GM12878 (cell line): ENCODE results near the gene NEU1. TPM values are rescaled to one million over a fixed set of nuclear protein-coding genes. Genes with fewer than 3 reads are reported as not detected.

Experiments
- ATAC-seq: fragments of 200-7000 bp; cut with Tn5 transposase; 3 replicates; pipeline ENCODE4 v1.9.1; 2020; ENCODE audit warnings: mild to moderate bottlenecking, moderate library complexity
- BruUV-seq: library from RNA; stranded (reverse); fragments of 400-500 nt; replicated peaks from 2 replicates; lab custom pipeline; 2021; lab: Mats Ljungman, UMichigan
- CTCF ChIA-PET: fragments of 300-600 bp; sonication (Branson Sonifier 250); formaldehyde crosslinking; extraction: SDS; loops from one replicate; lab custom pipeline; 2021; ENCODE audit warnings: inconsistent platforms; lab: Yijun Ruan, JAX
- POLR2A ChIA-PET: fragments of 350-600 bp; formaldehyde crosslinking; extraction: SDS; loops from one replicate; lab custom pipeline; 2021; ENCODE audit warnings: inconsistent platforms; lab: Charles Lee
- RAD21 ChIA-PET: fragments of 300-600 bp; sonication (Branson Sonifier 250); formaldehyde crosslinking; loops from one replicate; lab custom pipeline; 2023; ENCODE audit warnings: antibody characterized with exemption; ENCODE audit not compliant: unreplicated experiment; lab: Charles Lee
- SMC1A ChIA-PET: fragments of 300-600 bp; sonication (Branson Sonifier 250); formaldehyde crosslinking; loops from one replicate; lab custom pipeline; 2023; ENCODE audit not compliant: unreplicated experiment, uncharacterized antibody; lab: Charles Lee
- DNase-seq: peaks from one replicate; pipeline ENCODE4 v3.0.0-alpha.2; 2011; ENCODE audit warnings: low read depth, low spot score
- FAIRE-seq: peaks from 3 replicates; lab custom pipeline; 2011; peaks lifted over from hg19 to GRCh38; lab: Jason Lieb, UNC
- H2AFZ ChIP-seq: 2 replicates; pipeline ENCODE4 v1.6.0; 2011; ENCODE audit warnings: low read depth, low read length, control low read depth; ENCODE audit not compliant: control insufficient read depth
- H3K27ac ChIP-seq: 2 replicates; pipeline ENCODE4 v1.5.1; 2011; ENCODE audit warnings: control low read depth; ENCODE audit not compliant: control insufficient read depth, insufficient read depth
- H3K27me3 ChIP-seq, 2 experiments: replicated peaks in 1 of 2; 2 replicates each; pipeline versions ENCODE4 v1.6.0 to v1.6.1; 2011; ENCODE audit warnings: low read length in 1 of 2; ENCODE audit not compliant: control insufficient read depth in 2 of 2, insufficient read depth in 2 of 2
- H3K36me3 ChIP-seq, 2 experiments: 2 replicates each; pipeline ENCODE4 v1.5.1; 2011; ENCODE audit warnings: low read length in 1 of 2; ENCODE audit not compliant: control insufficient read depth in 2 of 2, insufficient read depth in 2 of 2
- H3K4me1 ChIP-seq: 2 replicates; pipeline ENCODE4 v1.6.1; 2011; ENCODE audit warnings: mild to moderate bottlenecking, low read length, moderate library complexity, mixed read lengths; ENCODE audit not compliant: control insufficient read depth, insufficient read depth
- H3K4me2 ChIP-seq: 2 replicates; pipeline ENCODE4 v1.6.0; 2011; ENCODE audit warnings: control low read depth; ENCODE audit not compliant: control insufficient read depth, insufficient read depth
- H3K4me3 ChIP-seq: fragments of 200-600 bp; sonication (generic); 2 replicates; pipeline ENCODE4 v1.5.1; 2016
- H3K79me2 ChIP-seq: 2 replicates; pipeline ENCODE4 v1.6.0; 2011; ENCODE audit warnings: low read length; ENCODE audit not compliant: control insufficient read depth, insufficient read depth
- H3K9ac ChIP-seq: 2 replicates; pipeline ENCODE4 v1.8.0; 2011; ENCODE audit warnings: low read length, control low read depth, mixed read lengths; ENCODE audit not compliant: control insufficient read depth, insufficient read depth
- H3K9me3 ChIP-seq: replicated peaks from 3 replicates; pipeline ENCODE4 v1.5.1; 2011; ENCODE audit warnings: mild to moderate bottlenecking, low read length; ENCODE audit not compliant: control insufficient read depth, insufficient read depth
- H4K20me1 ChIP-seq: 2 replicates; pipeline ENCODE4 v1.6.0; 2011; ENCODE audit not compliant: control insufficient read depth, insufficient read depth
- EED ChIP-seq: sonication (generic); IDR thresholded peaks from 2 replicates; pipeline ENCODE4 v1.6.1; 2016; ENCODE audit warnings: antibody characterized with exemption, low read depth
- STAT1 ChIP-seq: fragments of 450-650 bp; conservative IDR thresholded peaks from 2 replicates; pipeline ENCODE4 v1.6.1; 2014; ENCODE audit warnings: antibody characterized with exemption, mild to moderate bottlenecking
- ZZZ3 ChIP-seq: IDR thresholded peaks from 2 replicates; pipeline ENCODE4 v1.6.1; 2011; ENCODE audit warnings: low read depth; ENCODE audit not compliant: control insufficient read depth, insufficient read length
- WGBS: methylation state at CpG from one replicate; pipeline ENCODE4 v1.1.6; 2016; ENCODE audit warnings: low lambda C conversion rate; ENCODE audit not compliant: insufficient replicate concordance, insufficient coverage; ENCODE audit errors: missing lambda C conversion rate; 5-methylcytosine and 5-hydroxymethylcytosine counted together
- in situ Hi-C: fragments of 300-500 bp; cut with MboI; formaldehyde crosslinking; loops from 9 replicates; pipeline ENCODE4 v1.14.3; 2018; ENCODE audit warnings: mixed read lengths
- intact Hi-C: fragments of 100-400 bp; cut with micrococcal nuclease; formaldehyde crosslinking; loops from one replicate; pipeline ENCODE4 v1.14.2; 2022; ENCODE audit not compliant: unreplicated experiment
- polyA plus RNA-seq, 11 experiments: library from polyadenylated mRNA; depleted of rRNA in 4 of 11; unstranded in 6 of 11; stranded (reverse) in 5 of 11; fragments of >200 nt; fragmentation: Nextera tagmentation in 4 of 11; fragmentation: Illumina TruSeq in 1 of 11; extraction: Ambion mirVana in 4 of 11; extraction: Trizol in 1 of 11; gene quantifications; 1 replicate in 1 of 11; 2 replicates in 10 of 11; pipeline versions ENCODE4 v1.2.1 to v1.2.3, GENCODE V29; 2011 to 2016; ENCODE audit warnings: inconsistent platforms in 2 of 11, missing spikeins in 2 of 11, low read depth in 1 of 11
- total RNA-seq, 4 experiments: library from RNA; depleted of rRNA in 3 of 4; stranded (reverse); fragments of >200 nt in 3 of 4; fragmentation: Illumina TruSeq in 1 of 4; extraction: Trizol in 1 of 4; gene quantifications; 2 replicates each; pipeline versions ENCODE4 v1.2.1 to v1.2.3, GENCODE V29; 2013 to 2021
- TF ChIP-seq, protein P1 (sequence below), 3 experiments: IDR thresholded peaks in 2 of 3; conservative IDR thresholded peaks in 1 of 3; 2 replicates each; pipeline ENCODE4 v1.5.1; 2011; ENCODE audit warnings: low read depth in 3 of 3, low read length in 3 of 3, mild to moderate bottlenecking in 3 of 3, control low read depth in 2 of 3, moderate library complexity in 2 of 3, inconsistent platforms in 1 of 3, mixed read lengths in 1 of 3; ENCODE audit not compliant: control insufficient read depth in 2 of 3, insufficient read depth in 1 of 3; ENCODE audit errors: extremely low read depth in 1 of 3
- TF ChIP-seq, protein P2 (sequence below): fragments of 450-650 bp; formaldehyde crosslinking; IDR thresholded peaks from 2 replicates; pipeline ENCODE4 v1.4.0; 2022; ENCODE audit warnings: mild to moderate bottlenecking, moderate library complexity
- TF ChIP-seq, protein P3 (sequence below): fragments of 450-650 bp; IDR thresholded peaks from 2 replicates; pipeline ENCODE4 v1.6.1; 2016; ENCODE audit warnings: mild to moderate bottlenecking, moderate library complexity, borderline replicate concordance

Gene NEU1
- total and polyA plus RNA-seq, 10 of the 15 experiments (the other 5 are each of a cell fraction or from before 2014, with no cell fraction given), result 7.2 to 26.9 (median 21.6) TPM

DNA sequence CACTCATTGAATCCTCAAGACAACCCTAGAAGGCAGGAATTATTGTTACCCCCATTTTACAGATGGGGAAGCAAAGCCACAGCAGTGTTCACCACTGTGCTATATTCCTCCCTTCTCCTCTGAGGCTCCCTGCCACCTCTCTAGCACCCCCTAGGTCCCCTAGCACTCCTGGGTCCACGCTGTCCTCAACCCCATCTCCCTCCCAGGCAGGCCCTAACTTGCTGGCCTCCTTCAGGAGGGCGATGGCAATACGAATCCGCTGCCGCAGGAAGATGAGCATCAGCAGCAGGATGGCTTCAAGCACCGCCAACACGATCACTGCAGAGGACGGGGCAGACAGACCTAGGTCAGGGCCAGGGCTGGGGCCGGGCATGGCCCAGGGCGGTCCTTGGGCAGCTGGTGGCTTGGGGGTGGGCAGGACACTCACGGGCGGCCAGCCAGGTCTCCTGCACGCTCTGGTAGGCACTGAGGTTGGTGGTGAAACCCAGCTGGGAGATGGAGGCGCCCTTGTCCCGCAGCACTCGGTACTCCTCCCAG lies 7.8 kb upstream of the NEU1 start:
- H3K4me3 ChIP-seq, result no peak overlapping the region
- no peaks in the 10 kb centered on the region for H3K79me2 ChIP-seq
- in situ Hi-C loops, result no loop called here
- H3K9ac ChIP-seq, result no peak overlapping the region
- SMC1A ChIA-PET, result no interaction called here
- BruUV-seq, result no TSS peak
- intact Hi-C loops, result no loop called here
- WGBS, result 57% methylated on average over 16 of the region's 16 CpGs
- no peak for DNase-seq
- TF ChIP-seq STAT1, result no peak
- TF ChIP-seq, protein P1, sequence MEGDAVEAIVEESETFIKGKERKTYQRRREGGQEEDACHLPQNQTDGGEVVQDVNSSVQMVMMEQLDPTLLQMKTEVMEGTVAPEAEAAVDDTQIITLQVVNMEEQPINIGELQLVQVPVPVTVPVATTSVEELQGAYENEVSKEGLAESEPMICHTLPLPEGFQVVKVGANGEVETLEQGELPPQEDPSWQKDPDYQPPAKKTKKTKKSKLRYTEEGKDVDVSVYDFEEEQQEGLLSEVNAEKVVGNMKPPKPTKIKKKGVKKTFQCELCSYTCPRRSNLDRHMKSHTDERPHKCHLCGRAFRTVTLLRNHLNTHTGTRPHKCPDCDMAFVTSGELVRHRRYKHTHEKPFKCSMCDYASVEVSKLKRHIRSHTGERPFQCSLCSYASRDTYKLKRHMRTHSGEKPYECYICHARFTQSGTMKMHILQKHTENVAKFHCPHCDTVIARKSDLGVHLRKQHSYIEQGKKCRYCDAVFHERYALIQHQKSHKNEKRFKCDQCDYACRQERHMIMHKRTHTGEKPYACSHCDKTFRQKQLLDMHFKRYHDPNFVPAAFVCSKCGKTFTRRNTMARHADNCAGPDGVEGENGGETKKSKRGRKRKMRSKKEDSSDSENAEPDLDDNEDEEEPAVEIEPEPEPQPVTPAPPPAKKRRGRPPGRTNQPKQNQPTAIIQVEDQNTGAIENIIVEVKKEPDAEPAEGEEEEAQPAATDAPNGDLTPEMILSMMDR (IDR thresholded peaks at IDR 0.05 in 2 of 3, conservative IDR thresholded peaks at IDR 0.05 in 1 of 3; ENCODE audit: control insufficient read depth in 2 of 3, extremely low read depth in 1 of 3, insufficient read depth in 1 of 3, low read depth in 3 of 3, low read length in 3 of 3), result peak in 2 of 3 experiments; percentile 6 to 22; a peak in 2 of 6 replicates
- TF ChIP-seq, all 136 proteins: peak for 1
- Histone ChIP-seq H3K27ac (no peak overlapping the region), H3K4me1 (no peaks in the 10 kb centered on the region), H4K20me1 (no peaks in the 10 kb centered on the region), H2AFZ (no peak overlapping the region), H3K9me3 (no peaks in the 10 kb centered on the region), H3K4me2 (no peak overlapping the region), H3K36me3 (no peaks in the 10 kb centered on the region), H3K27me3 (no peaks in the 10 kb centered on the region)
- ChIA-PET CTCF (no interaction called here), POLR2A (no interaction called here), RAD21 (no interaction called here)
- FAIRE-seq (no peak), ATAC-seq (peak; percentile 42; the same call in 1 of the 3 replicates)

DNA sequence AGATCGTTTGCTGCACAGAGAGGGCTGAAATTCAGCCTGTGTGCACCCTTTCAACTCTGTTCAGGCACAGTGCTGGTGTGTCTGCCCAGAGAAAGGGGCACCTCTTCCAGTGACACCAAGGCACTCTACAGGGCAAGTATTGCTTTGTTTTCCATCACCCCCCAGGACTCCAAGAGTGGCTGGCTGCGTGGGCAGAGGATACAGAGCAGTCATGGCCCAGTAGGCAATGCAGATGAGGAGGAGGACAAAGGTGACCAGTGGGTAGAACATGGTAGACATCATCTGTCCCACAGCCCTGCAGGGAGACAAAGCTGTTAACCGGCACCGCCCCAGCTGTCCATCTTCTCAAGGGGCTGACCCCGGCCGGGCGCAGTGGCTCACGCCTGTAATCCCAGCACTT lies 6.7 kb upstream of the NEU1 start:
- FAIRE-seq (no peak), DNase-seq (no peak), ATAC-seq (no peak)
- H3K4me3 ChIP-seq, result no peak overlapping the region
- no peaks in the 10 kb centered on the region for H3K79me2 ChIP-seq
- no peak overlapping the region for H2AFZ ChIP-seq
- SMC1A ChIA-PET, result no interaction called here
- RAD21 ChIA-PET, result interaction anchor here (0.6 kb wide), 1 partner anchor 317 kb away, joined by 7 read pairs; no protein-coding TSS in a partner anchor
- H3K9ac ChIP-seq, result no peak overlapping the region
- in situ Hi-C loops, result no loop called here
- no peak overlapping the region for H3K27ac ChIP-seq
- no peaks in the 10 kb centered on the region for H3K36me3 ChIP-seq
- H3K4me1 ChIP-seq, result no peaks in the 10 kb centered on the region; the same call in 1 of the 2 replicates
- BruUV-seq, result no TSS peak
- no peaks in the 10 kb centered on the region for H3K27me3 ChIP-seq
- WGBS, result 71% methylated on average over 8 of the region's 8 CpGs
- intact Hi-C loops, result no loop called here
- H4K20me1 ChIP-seq, result no peaks in the 10 kb centered on the region
- POLR2A ChIA-PET, result no interaction called here
- H3K4me2 ChIP-seq, result no peak overlapping the region
- no peaks in the 10 kb centered on the region for H3K9me3 ChIP-seq
- CTCF ChIA-PET, result interaction anchor here (1.6 kb wide), 1 partner anchor 77 kb away, joined by 3 read pairs; the partner anchor contains the start of gene CFB
- TF ChIP-seq EED (no peak), ZZZ3 (no peak)
- TF ChIP-seq, protein P2, sequence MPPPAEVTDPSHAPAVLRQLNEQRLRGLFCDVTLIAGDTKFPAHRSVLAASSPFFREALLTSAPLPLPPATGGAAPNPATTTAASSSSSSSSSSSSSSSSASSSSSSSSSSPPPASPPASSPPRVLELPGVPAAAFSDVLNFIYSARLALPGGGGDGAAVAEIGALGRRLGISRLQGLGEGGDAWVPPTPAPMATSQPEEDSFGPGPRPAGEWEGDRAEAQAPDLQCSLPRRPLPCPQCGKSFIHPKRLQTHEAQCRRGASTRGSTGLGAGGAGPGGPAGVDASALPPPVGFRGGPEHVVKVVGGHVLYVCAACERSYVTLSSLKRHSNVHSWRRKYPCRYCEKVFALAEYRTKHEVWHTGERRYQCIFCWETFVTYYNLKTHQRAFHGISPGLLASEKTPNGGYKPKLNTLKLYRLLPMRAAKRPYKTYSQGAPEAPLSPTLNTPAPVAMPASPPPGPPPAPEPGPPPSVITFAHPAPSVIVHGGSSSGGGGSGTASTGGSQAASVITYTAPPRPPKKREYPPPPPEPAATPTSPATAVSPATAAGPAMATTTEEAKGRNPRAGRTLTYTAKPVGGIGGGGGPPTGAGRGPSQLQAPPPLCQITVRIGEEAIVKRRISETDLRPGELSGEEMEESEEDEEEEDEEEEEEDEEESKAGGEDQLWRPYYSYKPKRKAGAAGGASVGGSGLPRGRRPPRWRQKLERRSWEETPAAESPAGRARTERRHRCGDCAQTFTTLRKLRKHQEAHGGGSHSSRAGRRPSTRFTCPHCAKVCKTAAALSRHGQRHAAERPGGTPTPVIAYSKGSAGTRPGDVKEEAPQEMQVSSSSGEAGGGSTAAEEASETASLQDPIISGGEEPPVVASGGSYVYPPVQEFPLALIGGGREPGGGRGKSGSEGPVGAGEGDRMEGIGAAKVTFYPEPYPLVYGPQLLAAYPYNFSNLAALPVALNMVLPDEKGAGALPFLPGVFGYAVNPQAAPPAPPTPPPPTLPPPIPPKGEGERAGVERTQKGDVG (CRISPR knock-in tag), result no peak
- TF ChIP-seq, protein P3, sequence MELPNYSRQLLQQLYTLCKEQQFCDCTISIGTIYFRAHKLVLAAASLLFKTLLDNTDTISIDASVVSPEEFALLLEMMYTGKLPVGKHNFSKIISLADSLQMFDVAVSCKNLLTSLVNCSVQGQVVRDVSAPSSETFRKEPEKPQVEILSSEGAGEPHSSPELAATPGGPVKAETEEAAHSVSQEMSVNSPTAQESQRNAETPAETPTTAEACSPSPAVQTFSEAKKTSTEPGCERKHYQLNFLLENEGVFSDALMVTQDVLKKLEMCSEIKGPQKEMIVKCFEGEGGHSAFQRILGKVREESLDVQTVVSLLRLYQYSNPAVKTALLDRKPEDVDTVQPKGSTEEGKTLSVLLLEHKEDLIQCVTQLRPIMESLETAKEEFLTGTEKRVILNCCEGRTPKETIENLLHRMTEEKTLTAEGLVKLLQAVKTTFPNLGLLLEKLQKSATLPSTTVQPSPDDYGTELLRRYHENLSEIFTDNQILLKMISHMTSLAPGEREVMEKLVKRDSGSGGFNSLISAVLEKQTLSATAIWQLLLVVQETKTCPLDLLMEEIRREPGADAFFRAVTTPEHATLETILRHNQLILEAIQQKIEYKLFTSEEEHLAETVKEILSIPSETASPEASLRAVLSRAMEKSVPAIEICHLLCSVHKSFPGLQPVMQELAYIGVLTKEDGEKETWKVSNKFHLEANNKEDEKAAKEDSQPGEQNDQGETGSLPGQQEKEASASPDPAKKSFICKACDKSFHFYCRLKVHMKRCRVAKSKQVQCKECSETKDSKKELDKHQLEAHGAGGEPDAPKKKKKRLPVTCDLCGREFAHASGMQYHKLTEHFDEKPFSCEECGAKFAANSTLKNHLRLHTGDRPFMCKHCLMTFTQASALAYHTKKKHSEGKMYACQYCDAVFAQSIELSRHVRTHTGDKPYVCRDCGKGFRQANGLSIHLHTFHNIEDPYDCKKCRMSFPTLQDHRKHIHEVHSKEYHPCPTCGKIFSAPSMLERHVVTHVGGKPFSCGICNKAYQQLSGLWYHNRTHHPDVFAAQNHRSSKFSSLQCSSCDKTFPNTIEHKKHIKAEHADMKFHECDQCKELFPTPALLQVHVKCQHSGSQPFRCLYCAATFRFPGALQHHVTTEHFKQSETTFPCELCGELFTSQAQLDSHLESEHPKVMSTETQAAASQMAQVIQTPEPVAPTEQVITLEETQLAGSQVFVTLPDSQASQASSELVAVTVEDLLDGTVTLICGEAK, result no peak
